ENCODE measurements around the gene RRP1B.

RRP1B gene

DNA sequence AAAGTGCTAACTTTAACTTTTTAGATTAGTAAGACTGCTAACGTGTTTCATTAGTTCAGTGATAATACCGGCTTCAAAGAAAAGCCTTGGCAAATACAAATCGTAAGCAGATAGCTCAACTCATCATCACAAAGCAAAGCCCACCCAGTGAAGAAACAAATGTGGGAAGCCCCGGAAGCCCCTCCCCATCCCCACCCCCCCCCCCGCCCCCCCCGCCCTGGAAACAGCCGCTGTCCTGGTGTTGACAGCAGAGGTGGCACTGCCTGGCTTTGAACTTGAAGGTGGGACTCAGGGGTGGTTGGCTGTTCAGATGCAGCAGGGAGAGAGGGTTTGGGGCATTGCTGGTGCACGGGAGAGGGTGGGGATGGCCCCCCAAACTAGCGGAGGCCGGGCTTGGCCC, 73.7 kb downstream of the RRP1B start:
- Histone ChIP-seq H3K27me3 (replicated peaks; ENCODE audit: insufficient read depth, low read length) (no peaks in the 10 kb centered on the region), H2AFZ (ENCODE audit: low read length) (no peak overlapping the region), H3K36me3 (replicated peaks; ENCODE audit: insufficient read depth, low read length) (peaks cover 25% of the 10 kb centered on the region), H3F3A (ENCODE audit: insufficient read depth, low read length) (0 out of 2 replicates have a peak, but pooled peaks cover 5% of the 10 kb centered on the region), H3K9ac (ENCODE audit: low read length) (no peak overlapping the region), H3K9me2 (replicated peaks; ENCODE audit: insufficient read depth, low read length) (no peaks in the 10 kb centered on the region), H3K9me3 (replicated peaks; ENCODE audit: insufficient read depth, low read length) (no peaks in the 10 kb centered on the region), H3K79me2 (ENCODE audit: low read length) (peaks cover 99% of the 10 kb centered on the region), H3K4me3 (ENCODE audit: low read length) (no peak overlapping the region), H3K4me1 (ENCODE audit: low read length) (no peaks in the 10 kb centered on the region), H3K27ac (ENCODE audit: low read length) (no peak overlapping the region), H4K20me1 (ENCODE audit: insufficient read depth, low read length) (peaks cover 56% of the 10 kb centered on the region), H3K4me2 (ENCODE audit: low read depth, low read length) (no peak overlapping the region)
- no peak for DNase-seq
- TF ChIP-seq, protein P1, sequence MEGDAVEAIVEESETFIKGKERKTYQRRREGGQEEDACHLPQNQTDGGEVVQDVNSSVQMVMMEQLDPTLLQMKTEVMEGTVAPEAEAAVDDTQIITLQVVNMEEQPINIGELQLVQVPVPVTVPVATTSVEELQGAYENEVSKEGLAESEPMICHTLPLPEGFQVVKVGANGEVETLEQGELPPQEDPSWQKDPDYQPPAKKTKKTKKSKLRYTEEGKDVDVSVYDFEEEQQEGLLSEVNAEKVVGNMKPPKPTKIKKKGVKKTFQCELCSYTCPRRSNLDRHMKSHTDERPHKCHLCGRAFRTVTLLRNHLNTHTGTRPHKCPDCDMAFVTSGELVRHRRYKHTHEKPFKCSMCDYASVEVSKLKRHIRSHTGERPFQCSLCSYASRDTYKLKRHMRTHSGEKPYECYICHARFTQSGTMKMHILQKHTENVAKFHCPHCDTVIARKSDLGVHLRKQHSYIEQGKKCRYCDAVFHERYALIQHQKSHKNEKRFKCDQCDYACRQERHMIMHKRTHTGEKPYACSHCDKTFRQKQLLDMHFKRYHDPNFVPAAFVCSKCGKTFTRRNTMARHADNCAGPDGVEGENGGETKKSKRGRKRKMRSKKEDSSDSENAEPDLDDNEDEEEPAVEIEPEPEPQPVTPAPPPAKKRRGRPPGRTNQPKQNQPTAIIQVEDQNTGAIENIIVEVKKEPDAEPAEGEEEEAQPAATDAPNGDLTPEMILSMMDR (IDR thresholded peaks at IDR 0.05; ENCODE audit: low read length), result no peak
- no peak for TF ChIP-seq EZH2 (optimal IDR thresholded peaks at IDR 0.05; ENCODE audit: low read depth, low read length)
- no peak for TF ChIP-seq EZH2phosphoT487 (IDR thresholded peaks at IDR 0.05; ENCODE audit: low read length)

DNA sequence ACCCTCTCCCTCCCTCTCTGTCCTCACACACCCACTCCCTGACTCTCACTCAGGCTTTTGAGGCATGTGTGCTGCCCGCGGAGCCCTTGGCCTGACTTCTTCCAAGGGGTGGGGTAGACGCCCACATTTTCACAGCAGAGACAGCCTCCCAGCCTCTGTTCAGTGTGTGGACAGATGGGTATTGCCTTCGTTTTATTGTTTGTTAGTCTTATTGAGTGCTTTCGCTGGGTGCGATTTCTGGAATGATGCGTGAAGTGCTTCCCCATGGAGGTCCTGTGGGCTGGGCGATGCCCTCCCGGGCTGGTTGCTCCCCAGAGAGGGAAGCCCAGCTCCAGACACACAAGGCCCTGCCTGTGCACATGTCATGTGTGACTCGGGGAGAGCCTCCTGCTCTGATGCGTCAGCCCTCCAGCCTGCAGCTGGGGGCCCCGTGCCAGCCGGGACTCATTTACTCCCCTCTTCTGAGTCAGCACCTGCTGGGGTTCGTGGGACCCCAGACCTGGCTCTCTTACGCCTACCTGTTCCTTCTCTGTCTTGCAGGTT, 74.2 kb downstream of the RRP1B start:
- Histone ChIP-seq H3K4me1 (ENCODE audit: low read length) (no peaks in the 10 kb centered on the region), H3K9ac (ENCODE audit: low read length) (no peak overlapping the region), H3F3A (ENCODE audit: insufficient read depth, low read length) (0 out of 2 replicates have a peak, but pooled peaks cover 5% of the 10 kb centered on the region), H3K4me2 (ENCODE audit: low read depth, low read length) (no peak overlapping the region), H3K27ac (ENCODE audit: low read length) (no peak overlapping the region), H3K79me2 (ENCODE audit: low read length) (peaks cover 96% of the 10 kb centered on the region), H2AFZ (ENCODE audit: low read length) (no peak overlapping the region), H3K4me3 (ENCODE audit: low read length) (no peak overlapping the region), H4K20me1 (ENCODE audit: insufficient read depth, low read length) (peaks cover 55% of the 10 kb centered on the region), H3K9me3 (replicated peaks; ENCODE audit: insufficient read depth, low read length) (no peaks in the 10 kb centered on the region), H3K9me2 (replicated peaks; ENCODE audit: insufficient read depth, low read length) (no peaks in the 10 kb centered on the region), H3K36me3 (replicated peaks; ENCODE audit: insufficient read depth, low read length) (peaks cover 26% of the 10 kb centered on the region), H3K27me3 (replicated peaks; ENCODE audit: insufficient read depth, low read length) (no peaks in the 10 kb centered on the region)
- no peak for DNase-seq
- TF ChIP-seq EZH2 (optimal IDR thresholded peaks at IDR 0.05; ENCODE audit: low read depth, low read length) (no peak), EZH2phosphoT487 (IDR thresholded peaks at IDR 0.05; ENCODE audit: low read length) (no peak)
- TF ChIP-seq, protein P1 (IDR thresholded peaks at IDR 0.05; ENCODE audit: low read length), result no peak

DNA sequence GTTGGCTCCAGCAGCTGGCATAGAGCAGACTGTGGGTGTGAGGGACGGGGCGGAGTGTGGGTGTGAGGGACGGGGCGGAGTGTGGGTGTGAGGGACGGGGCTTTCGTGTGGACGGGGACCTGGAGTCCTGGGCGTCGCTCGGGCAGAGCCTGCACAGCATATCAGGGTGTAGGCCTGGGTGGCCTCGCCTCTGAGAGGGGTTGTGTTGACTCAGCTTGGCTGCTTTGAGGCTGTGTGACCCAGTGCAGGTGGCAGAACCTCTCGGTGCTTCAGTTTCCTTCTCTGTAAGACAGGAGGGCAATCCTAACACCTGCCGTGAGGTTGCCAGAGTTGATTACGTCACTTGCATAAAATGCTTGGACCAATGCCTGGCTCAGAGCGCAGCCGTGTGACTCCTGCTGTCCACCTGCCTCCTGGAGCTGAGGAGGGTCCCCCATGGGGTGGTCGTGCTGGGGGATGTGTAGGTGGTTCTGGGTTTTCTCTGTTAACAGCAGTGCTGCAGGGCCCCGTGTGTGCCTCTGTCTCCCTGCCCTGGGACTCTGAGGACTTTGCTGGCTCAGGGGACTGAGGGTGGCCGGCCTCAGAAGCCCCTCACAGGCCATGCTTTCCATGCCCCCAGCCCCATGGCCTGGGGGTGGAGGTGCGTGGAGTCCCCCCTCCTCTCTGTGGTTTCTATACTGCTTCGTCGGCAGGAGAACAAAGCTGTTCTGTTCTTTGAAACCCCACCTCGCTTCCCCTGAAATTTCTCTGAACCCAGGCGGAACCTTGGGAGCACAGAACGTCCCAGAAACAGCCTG, 75.0 kb downstream of the RRP1B start:
- H3K9me3 ChIP-seq (replicated peaks; ENCODE audit: insufficient read depth, low read length), result no peaks in the 10 kb centered on the region
- H3K27me3 ChIP-seq (replicated peaks; ENCODE audit: insufficient read depth, low read length), result no peaks in the 10 kb centered on the region
- H3F3A ChIP-seq (ENCODE audit: insufficient read depth, low read length), result peaks cover 6% of the 10 kb centered on the region; the same call in 1 of the 2 replicates
- no peak overlapping the region for H3K27ac ChIP-seq (ENCODE audit: low read length)
- no peak overlapping the region for H2AFZ ChIP-seq (ENCODE audit: low read length)
- peaks cover 26% of the 10 kb centered on the region for H3K36me3 ChIP-seq (replicated peaks; ENCODE audit: insufficient read depth, low read length)
- H3K4me3 ChIP-seq (ENCODE audit: low read length), result no peak overlapping the region
- H3K9ac ChIP-seq (ENCODE audit: low read length), result no peak overlapping the region
- TF ChIP-seq EZH2 (optimal IDR thresholded peaks at IDR 0.05; ENCODE audit: low read depth, low read length) (no peak), EZH2phosphoT487 (IDR thresholded peaks at IDR 0.05; ENCODE audit: low read length) (no peak)
- TF ChIP-seq, protein P1 (IDR thresholded peaks at IDR 0.05; ENCODE audit: low read length), result no peak
- peaks cover 94% of the 10 kb centered on the region for H3K79me2 ChIP-seq (ENCODE audit: low read length)
- H3K4me2 ChIP-seq (ENCODE audit: low read depth, low read length), result no peak overlapping the region
- peaks cover 50% of the 10 kb centered on the region for H4K20me1 ChIP-seq (ENCODE audit: insufficient read depth, low read length)
- no peaks in the 10 kb centered on the region for H3K4me1 ChIP-seq (ENCODE audit: low read length)
- no peaks in the 10 kb centered on the region for H3K9me2 ChIP-seq (replicated peaks; ENCODE audit: insufficient read depth, low read length)
- no peak for DNase-seq
